ENCODE measurements around the gene SAP30L. TPM values are rescaled to one million over a fixed set of nuclear protein-coding genes. Genes with fewer than 3 reads are reported as not detected.

The SAP30L gene
- total RNA-seq, 1 experiment from 2014 or later: 45.9 TPM

DNA sequence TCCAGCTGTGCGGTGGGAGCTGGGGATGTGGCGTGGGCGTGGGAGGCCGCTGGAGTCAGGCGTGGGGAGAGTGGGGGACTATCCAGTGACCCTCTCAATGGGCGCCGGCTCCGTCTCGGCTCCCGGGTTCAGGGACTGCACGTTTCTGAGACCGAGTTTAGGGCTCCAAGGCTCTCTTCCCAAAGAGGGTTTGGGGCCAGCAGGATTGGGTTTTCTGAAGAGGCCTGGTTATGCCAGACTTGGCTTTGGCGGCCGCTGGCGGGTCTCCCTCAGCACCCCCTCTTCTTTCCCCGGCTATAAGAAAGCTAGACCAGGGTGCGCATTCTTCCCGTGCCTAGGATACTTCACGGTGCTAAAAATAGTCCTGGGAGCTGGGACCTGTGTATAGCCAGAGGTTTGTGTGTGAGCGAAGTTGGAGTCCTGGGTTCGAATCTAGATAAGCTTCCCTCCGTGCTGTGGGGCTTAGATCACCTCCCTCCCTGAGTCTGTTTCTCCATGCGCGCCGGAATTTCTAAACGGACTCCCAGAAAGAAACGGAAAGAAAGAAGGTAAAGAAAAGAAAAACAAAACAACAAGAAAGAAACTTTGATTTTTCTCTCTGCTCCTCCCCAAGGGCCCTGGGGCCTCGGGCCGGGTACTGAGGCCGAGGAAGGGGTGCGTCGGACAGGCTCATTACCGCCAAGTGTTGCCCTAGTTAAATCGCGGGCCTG, 27.2 kb downstream of the SAP30L start:
- intact Hi-C loops (cut with micrococcal nuclease): no loop called here
- Mint-ChIP-seq H3K27me3 (ENCODE audit: insufficient read depth, unreplicated experiment) (peaks cover 74% of the 10 kb centered on the region), H3K27ac (ENCODE audit: low read depth, unreplicated experiment) (no peak overlapping the region), H3K36me3 (ENCODE audit: insufficient read depth, unreplicated experiment) (no peaks in the 10 kb centered on the region), H3K4me3 (ENCODE audit: unreplicated experiment) (no peak overlapping the region), H3K9me3 (ENCODE audit: unreplicated experiment) (no peaks in the 10 kb centered on the region), H3K4me1 (ENCODE audit: insufficient read depth, unreplicated experiment) (peaks cover 14% of the 10 kb centered on the region)
- no peak for DNase-seq (ENCODE audit: unreplicated experiment)
- CTCF ChIA-PET: interaction anchor here (0.6 to 13.0 kb wide), 4 partner anchors 48 to 529 kb away, joined by 3 to 351 read pairs (median 6); no protein-coding TSS in a partner anchor
- POLR2A ChIA-PET: no interaction called here
- no TSS peak for BruUV-seq (replicated peaks)
- TF ChIP-seq, protein P1, sequence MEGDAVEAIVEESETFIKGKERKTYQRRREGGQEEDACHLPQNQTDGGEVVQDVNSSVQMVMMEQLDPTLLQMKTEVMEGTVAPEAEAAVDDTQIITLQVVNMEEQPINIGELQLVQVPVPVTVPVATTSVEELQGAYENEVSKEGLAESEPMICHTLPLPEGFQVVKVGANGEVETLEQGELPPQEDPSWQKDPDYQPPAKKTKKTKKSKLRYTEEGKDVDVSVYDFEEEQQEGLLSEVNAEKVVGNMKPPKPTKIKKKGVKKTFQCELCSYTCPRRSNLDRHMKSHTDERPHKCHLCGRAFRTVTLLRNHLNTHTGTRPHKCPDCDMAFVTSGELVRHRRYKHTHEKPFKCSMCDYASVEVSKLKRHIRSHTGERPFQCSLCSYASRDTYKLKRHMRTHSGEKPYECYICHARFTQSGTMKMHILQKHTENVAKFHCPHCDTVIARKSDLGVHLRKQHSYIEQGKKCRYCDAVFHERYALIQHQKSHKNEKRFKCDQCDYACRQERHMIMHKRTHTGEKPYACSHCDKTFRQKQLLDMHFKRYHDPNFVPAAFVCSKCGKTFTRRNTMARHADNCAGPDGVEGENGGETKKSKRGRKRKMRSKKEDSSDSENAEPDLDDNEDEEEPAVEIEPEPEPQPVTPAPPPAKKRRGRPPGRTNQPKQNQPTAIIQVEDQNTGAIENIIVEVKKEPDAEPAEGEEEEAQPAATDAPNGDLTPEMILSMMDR (IDR thresholded peaks at IDR 0.05; ENCODE audit: unreplicated experiment): no peak

DNA sequence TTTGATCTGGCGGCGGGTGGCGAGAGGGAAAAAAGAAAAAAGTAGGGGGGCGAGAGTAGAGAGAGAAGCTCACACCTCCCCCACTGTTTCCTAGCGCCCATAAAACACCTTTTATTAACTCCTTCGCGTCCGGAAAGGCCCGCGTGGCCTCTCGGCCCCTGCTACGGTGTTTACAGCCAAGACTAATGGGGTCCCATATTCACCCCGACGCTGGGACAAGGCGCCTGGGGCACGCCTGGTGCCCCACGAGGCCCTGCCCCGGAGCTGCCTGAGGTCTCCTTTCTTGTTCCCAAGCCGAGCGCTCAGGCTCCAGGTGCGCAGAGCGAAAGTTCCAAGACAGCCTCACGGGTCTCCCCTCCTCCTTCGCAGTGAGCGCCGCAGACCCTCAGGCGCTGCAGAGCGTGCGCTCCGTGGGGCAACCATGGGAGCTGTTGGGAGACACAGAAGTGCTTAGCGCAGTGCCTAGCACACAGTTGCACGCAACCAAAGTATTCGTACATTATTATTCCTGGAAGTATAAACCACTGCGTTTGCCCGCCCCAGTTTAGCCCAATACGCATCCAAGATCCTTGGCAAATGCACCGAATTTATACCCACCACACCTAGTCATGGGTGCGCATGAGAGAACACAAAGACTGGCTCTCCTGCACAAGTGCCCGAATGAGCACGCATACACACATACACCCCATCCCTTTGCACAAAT, 27.9 kb downstream of the SAP30L start:
- no peak overlapping the region for H3K27ac Mint-ChIP-seq (ENCODE audit: low read depth, unreplicated experiment)
- POLR2A ChIA-PET: no interaction called here
- BruUV-seq (replicated peaks): no TSS peak

GRCh38 chr5:154474396-154475334, 28.9 kb downstream of the SAP30L start:
- no TSS peak for BruUV-seq (replicated peaks)
- TF ChIP-seq, protein P1 (IDR thresholded peaks at IDR 0.05; ENCODE audit: unreplicated experiment): no peak
- peaks cover 17% of the 10 kb centered on the region for H3K4me1 Mint-ChIP-seq (ENCODE audit: insufficient read depth, unreplicated experiment)
- ChIA-PET POLR2A (no interaction called here), CTCF (interaction anchor here (0.6 to 1.8 kb wide), 4 partner anchors 9 to 400 kb away, joined by 3 to 8 read pairs (median 4); no protein-coding TSS in a partner anchor)
- intact Hi-C loops (cut with micrococcal nuclease): no loop called here
- H3K27ac Mint-ChIP-seq (ENCODE audit: low read depth, unreplicated experiment): no peak overlapping the region
- no peak for DNase-seq (ENCODE audit: unreplicated experiment)
- no peaks in the 10 kb centered on the region for H3K9me3 Mint-ChIP-seq (ENCODE audit: unreplicated experiment)
- no peaks in the 10 kb centered on the region for H3K36me3 Mint-ChIP-seq (ENCODE audit: insufficient read depth, unreplicated experiment)
- peaks cover 82% of the 10 kb centered on the region for H3K27me3 Mint-ChIP-seq (ENCODE audit: insufficient read depth, unreplicated experiment)
- no peak overlapping the region for H3K4me3 Mint-ChIP-seq (ENCODE audit: unreplicated experiment)

More for the DNA sequence above, 27.9 kb downstream of the SAP30L start:
- Mint-ChIP-seq H3K36me3 (ENCODE audit: insufficient read depth, unreplicated experiment) (no peaks in the 10 kb centered on the region), H3K4me1 (ENCODE audit: insufficient read depth, unreplicated experiment) (peaks cover 14% of the 10 kb centered on the region), H3K9me3 (ENCODE audit: unreplicated experiment) (no peaks in the 10 kb centered on the region), H3K27me3 (ENCODE audit: insufficient read depth, unreplicated experiment) (peaks cover 74% of the 10 kb centered on the region), H3K4me3 (ENCODE audit: unreplicated experiment) (no peak overlapping the region)
- DNase-seq (ENCODE audit: unreplicated experiment): no peak
- TF ChIP-seq, protein P1 (IDR thresholded peaks at IDR 0.05; ENCODE audit: unreplicated experiment): no peak
- intact Hi-C loops (cut with micrococcal nuclease): no loop called here
- CTCF ChIA-PET: interaction anchor here (0.6 to 13.0 kb wide), 4 partner anchors 10 to 529 kb away, joined by 3 to 351 read pairs (median 6); no protein-coding TSS in a partner anchor
